DOHH2 (cell line): ENCODE data around the gene KCNH1.

ENCODE experiments used
- EZH2phosphoT487 ChIP-seq: fragments of 200-600 bp; sonication (generic); IDR thresholded peaks from 2 replicates; pipeline ENCODE4 v1.6.1; 2017; ENCODE audit warnings: borderline replicate concordance, mild to moderate bottlenecking, antibody characterized with exemption, low read length, moderate library complexity, mixed read lengths
- TF ChIP-seq, protein P1 (sequence below): fragments of 200-600 bp; sonication (generic); IDR thresholded peaks from one replicate; pipeline ENCODE4 v1.5.1; 2014; ENCODE audit warnings: antibody characterized with exemption, mild to moderate bottlenecking, low read depth, low read length; ENCODE audit not compliant: poor library complexity, severe bottlenecking

DNA sequence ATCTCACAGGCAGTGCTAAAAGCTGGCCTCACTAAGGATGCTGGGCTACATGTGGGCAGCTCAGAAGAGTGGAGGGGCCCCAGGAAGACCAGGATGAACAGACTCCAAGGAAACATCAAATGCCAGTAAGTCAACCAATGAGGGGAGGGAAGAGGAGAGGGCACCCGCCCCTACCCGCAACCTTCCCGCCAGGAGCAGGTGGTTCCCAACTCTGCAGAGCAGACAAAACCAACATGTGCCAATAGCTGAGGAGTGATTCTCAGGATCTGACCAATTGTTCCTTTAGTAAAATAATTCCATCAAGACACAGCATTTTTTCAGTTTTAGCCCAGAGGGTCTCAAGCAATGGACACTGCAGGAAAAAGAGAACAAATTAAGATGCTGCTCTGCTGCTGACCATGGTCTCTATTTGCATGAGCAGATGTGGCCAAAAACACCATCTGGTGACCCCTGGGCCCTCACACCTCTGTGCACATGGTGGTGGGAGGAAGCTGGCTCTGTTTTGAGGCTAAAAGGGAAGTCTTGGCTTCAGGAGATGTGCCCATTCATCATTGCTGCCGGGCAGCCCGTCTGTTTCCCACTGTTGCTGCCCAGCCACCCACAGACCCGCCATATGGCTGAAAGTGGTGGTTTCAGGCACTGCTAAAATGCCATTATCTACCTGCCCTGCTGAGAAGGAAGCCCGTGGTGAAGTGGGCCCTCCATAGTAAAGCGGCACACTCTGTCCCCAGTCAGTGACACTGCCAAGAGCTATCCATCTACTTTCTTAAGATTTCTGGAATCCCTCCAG is 231.8 kb downstream of the KCNH1 start:
- TF ChIP-seq, protein P1, sequence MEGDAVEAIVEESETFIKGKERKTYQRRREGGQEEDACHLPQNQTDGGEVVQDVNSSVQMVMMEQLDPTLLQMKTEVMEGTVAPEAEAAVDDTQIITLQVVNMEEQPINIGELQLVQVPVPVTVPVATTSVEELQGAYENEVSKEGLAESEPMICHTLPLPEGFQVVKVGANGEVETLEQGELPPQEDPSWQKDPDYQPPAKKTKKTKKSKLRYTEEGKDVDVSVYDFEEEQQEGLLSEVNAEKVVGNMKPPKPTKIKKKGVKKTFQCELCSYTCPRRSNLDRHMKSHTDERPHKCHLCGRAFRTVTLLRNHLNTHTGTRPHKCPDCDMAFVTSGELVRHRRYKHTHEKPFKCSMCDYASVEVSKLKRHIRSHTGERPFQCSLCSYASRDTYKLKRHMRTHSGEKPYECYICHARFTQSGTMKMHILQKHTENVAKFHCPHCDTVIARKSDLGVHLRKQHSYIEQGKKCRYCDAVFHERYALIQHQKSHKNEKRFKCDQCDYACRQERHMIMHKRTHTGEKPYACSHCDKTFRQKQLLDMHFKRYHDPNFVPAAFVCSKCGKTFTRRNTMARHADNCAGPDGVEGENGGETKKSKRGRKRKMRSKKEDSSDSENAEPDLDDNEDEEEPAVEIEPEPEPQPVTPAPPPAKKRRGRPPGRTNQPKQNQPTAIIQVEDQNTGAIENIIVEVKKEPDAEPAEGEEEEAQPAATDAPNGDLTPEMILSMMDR, result no peak
- TF ChIP-seq EZH2phosphoT487, result no peak
